Gastrocnemius medialis (tissue), 4 donors: ENCODE data around the gene WASF2. TPM values are rescaled to one million over a fixed set of nuclear protein-coding genes. Genes with fewer than 3 reads are reported as not detected.

Experiments used
- ATAC-seq, 2 donors: fragments of 150-250 bp; one replicate each; pipeline ENCODE4 v1.9.1; 2016
- DNase-seq, 2 donors: peaks; one replicate each; pipeline ENCODE4 v3.0.0-alpha.2; 2019
- H3K27ac ChIP-seq, 4 donors: fragments of 200-600 bp; sonication (generic); 1 replicate in 1 of 4; 2 replicates in 3 of 4; pipeline ENCODE4 v1.5.1; 2016 to 2018; ENCODE audit warnings: mild to moderate bottlenecking in 2 of 4, moderate library complexity in 1 of 4
- H3K27me3 ChIP-seq, 3 donors: fragments of 200-600 bp; sonication (generic) in 2 of 3; 1 replicate in 1 of 3; 2 replicates in 2 of 3; pipeline versions ENCODE4 v1.5.1 to v1.6.0; 2016 to 2019; ENCODE audit warnings: mild to moderate bottlenecking in 1 of 3, moderate library complexity in 1 of 3
- H3K36me3 ChIP-seq, 2 donors: fragments of 200-600 bp; sonication (generic) in 1 of 2; one replicate each; pipeline ENCODE4 v1.5.1; 2017 to 2018
- H3K4me1 ChIP-seq, 2 donors: fragments of 200-600 bp; sonication (generic) in 1 of 2; one replicate each; pipeline ENCODE4 v1.5.1; 2016 to 2017; ENCODE audit warnings: mild to moderate bottlenecking in 2 of 2
- H3K4me3 ChIP-seq, 4 donors: fragments of 200-600 bp; sonication (generic) in 3 of 4; 1 replicate in 1 of 4; 2 replicates in 3 of 4; pipeline ENCODE4 v1.5.1; 2016 to 2019; ENCODE audit warnings: mild to moderate bottlenecking in 2 of 4
- H3K9me3 ChIP-seq, 3 donors: fragments of 200-600 bp; sonication (generic) in 2 of 3; 1 replicate in 1 of 3; 2 replicates in 2 of 3; pipeline ENCODE4 v1.5.1; 2016 to 2019
- POLR2A ChIP-seq, 2 donors: fragments of 450-650 bp; IDR thresholded peaks; one replicate each; pipeline ENCODE4 v1.6.1; 2017; ENCODE audit warnings: antibody characterized with exemption in 2 of 2, mild to moderate bottlenecking in 2 of 2, moderate library complexity in 2 of 2
- in situ Hi-C, 4 donors: fragments of 200-750 bp; cut with MboI; loops; one replicate each; pipeline versions ENCODE4 v1.15.0 to v1.8.0; 2017; ENCODE audit warnings: low sequenced_read_pairs in 4 of 4
- intact Hi-C: fragments of 100-400 bp; cut with DNase I; formaldehyde crosslinking; loops from one replicate; pipeline ENCODE4 v1.15.1; 2023; ENCODE audit warnings: low total_unique reads
- total RNA-seq, 4 donors: library from RNA; depleted of rRNA; stranded (reverse); fragments of >200 nt; gene quantifications; one replicate each; pipeline versions ENCODE4 v1.1.0 to v1.2.3, GENCODE V29; 2016
- TF ChIP-seq, protein P1 (sequence below), 5 experiments: fragments of 450-650 bp in 3 of 5; fragments of 200-600 bp in 2 of 5; sonication (generic) in 2 of 5; IDR thresholded peaks in 4 of 5; conservative IDR thresholded peaks in 1 of 5; 1 replicate in 4 of 5; 2 replicates in 1 of 5; pipeline ENCODE4 v1.5.1; 2016 to 2019; ENCODE audit warnings: antibody characterized with exemption in 5 of 5, mild to moderate bottlenecking in 3 of 5, moderate library complexity in 3 of 5

The WASF2 gene
- total RNA-seq, 4 donors from 2014 or later, result 10.6 to 16.7 (median 13.3) TPM

DNA sequence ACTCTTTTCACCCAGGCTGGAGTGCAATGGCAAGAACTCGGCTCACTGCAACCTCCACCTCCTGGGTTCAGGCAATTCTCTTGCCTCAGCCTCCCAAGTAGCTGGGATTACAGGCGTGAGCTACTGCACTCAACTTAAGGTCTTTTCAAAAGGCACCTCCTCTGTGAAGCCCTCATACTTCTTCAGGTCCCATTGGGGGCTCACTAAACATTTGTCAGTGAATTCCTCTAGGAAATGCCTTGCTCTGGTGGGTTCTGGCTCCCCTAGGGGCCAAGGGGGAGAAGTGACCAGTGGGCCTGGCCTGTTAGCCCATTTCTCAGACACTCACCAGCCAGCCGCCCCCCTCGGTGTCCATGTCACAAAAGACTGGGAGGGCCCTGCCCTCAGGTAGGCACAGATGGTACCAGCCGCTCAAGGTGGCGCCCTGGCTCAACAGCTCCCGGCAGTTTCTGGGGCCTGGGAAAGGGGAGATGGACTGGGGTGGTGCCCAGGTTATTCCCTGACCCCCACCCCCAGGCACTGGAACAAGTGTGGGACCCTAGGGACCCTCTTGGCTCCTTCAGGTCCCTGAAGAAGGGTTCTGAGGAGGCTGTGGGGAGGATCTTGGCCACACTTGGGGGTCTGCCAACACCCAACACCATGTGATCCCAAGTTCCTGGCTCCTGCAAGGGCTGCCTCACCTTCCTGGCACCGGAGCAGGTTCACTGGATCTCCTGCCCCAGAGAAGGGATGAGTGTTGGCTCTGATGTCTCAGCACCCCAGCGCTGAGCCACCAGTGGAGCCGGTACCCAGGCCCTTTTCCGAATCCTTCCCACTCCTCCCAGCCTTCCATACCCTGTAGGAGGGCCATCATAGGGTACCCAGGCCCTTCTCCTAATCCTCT lies 116.9 kb downstream of the WASF2 start:
- Histone ChIP-seq H3K27me3 (no peaks in the 10 kb centered on the region), H3K4me1 (peaks cover under 1 to 5% of the 10 kb centered on the region in 2 donors), H3K4me3 (no peak overlapping the region), H3K9me3 (no peaks in the 10 kb centered on the region), H3K36me3 (no peaks in the 10 kb centered on the region), H3K27ac (peak overlapping the region in 2 of 4 donors; percentile 40)
- TF ChIP-seq POLR2A (IDR thresholded peaks at IDR 0.05), result no peak
- TF ChIP-seq, protein P1, sequence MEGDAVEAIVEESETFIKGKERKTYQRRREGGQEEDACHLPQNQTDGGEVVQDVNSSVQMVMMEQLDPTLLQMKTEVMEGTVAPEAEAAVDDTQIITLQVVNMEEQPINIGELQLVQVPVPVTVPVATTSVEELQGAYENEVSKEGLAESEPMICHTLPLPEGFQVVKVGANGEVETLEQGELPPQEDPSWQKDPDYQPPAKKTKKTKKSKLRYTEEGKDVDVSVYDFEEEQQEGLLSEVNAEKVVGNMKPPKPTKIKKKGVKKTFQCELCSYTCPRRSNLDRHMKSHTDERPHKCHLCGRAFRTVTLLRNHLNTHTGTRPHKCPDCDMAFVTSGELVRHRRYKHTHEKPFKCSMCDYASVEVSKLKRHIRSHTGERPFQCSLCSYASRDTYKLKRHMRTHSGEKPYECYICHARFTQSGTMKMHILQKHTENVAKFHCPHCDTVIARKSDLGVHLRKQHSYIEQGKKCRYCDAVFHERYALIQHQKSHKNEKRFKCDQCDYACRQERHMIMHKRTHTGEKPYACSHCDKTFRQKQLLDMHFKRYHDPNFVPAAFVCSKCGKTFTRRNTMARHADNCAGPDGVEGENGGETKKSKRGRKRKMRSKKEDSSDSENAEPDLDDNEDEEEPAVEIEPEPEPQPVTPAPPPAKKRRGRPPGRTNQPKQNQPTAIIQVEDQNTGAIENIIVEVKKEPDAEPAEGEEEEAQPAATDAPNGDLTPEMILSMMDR (IDR thresholded peaks at IDR 0.05 in 4 of 5, conservative IDR thresholded peaks at IDR 0.05 in 1 of 5), result no peak
- DNase-seq (no peak), ATAC-seq (no peak)
- in situ Hi-C loops, result no loop called here
- intact Hi-C loops, result no loop called here

DNA sequence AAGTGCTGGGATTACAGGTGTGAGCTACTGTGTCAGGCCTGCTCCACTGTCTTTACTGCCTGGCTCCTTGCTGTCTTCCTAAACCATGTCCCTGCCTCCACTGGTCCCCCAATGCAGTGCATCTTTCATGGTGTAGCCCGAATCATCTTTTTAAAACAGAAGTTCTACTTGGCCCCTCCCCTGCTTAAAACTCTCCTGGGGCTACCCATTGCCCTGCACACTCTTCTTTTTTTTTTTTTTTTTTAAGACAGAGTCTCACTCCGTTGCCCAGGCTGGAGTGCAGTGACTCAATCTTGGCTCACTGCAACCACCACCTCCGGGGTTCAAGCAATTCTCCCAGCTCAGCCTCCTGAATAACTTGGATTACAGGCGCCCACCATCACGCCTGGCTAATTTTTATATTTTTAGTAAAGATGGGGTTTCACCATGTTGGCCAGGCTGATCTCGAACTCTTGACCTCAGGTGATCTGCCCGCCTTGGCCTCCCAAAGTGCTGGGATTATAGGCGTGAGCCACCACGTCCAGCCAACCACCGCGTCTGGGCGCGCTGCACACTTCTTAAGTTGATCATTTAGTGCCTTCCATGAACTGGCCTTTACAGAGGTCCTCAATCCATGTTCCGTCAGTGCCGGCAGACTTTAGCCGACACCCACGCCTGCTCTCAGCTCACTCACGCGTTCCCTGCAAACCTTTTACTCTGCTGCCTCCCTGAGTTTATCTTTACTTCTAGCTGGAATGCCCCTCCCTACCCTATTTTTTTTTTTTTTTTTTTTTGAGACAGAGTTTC lies 117.8 kb downstream of the WASF2 start:
- H3K27me3 ChIP-seq, result no peaks in the 10 kb centered on the region
- no peak overlapping the region for H3K4me3 ChIP-seq
- no peaks in the 10 kb centered on the region for H3K36me3 ChIP-seq
- no peaks in the 10 kb centered on the region for H3K9me3 ChIP-seq
- H3K27ac ChIP-seq, result no peak overlapping the region
- H3K4me1 ChIP-seq, result peaks cover 9 to 14% of the 10 kb centered on the region in 2 donors
- TF ChIP-seq, protein P1 (IDR thresholded peaks at IDR 0.05 in 4 of 5, conservative IDR thresholded peaks at IDR 0.05 in 1 of 5), result no peak
- TF ChIP-seq POLR2A (IDR thresholded peaks at IDR 0.05), result no peak
- no peak for DNase-seq
- no peak for ATAC-seq
- intact Hi-C loops, result no loop called here
- in situ Hi-C loops, result no loop called here

DNA sequence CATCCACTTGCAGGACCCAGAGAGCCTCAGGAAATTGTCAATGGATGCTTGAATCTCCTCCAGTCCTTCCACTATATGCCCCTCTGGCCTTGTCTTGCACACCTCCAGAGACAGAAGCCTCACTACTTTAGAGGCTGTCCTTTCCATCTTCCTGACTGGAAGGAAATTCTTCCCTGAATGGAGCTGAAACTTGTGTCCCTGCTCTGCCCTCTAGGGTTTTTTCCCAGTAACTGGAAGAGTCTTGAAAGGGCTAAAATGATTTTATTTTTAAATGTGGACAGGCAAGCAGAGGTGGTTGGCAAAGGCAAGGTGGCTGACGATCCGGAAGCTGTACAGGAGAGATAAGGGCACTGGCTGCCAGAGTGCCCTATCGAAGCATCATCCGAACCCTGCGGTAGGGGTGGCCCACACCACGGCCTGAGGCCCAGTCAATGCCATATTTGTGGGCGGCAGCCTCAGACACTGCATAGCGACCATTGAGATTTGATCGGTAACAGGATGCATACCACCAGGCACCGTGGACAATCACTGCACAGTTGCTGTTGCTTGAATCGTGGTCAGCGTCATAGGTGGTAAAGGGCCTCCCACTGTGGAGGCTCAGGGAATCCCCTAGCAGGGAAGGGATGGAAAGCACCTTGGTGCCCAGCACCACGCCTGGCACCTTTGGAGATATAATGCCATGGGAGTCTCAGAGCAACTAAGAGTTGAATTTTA lies 120.9 kb downstream of the WASF2 start:
- intact Hi-C loops, result no loop called here
- peak overlapping the region in 1 of 4 donors; percentile 8 for H3K27ac ChIP-seq
- ATAC-seq (no peak), DNase-seq (no peak)
- no peaks in the 10 kb centered on the region for H3K36me3 ChIP-seq
- peaks cover 22 to 23% of the 10 kb centered on the region in 2 donors for H3K4me1 ChIP-seq
- TF ChIP-seq, protein P1 (IDR thresholded peaks at IDR 0.05 in 4 of 5, conservative IDR thresholded peaks at IDR 0.05 in 1 of 5), result no peak
- TF ChIP-seq POLR2A (IDR thresholded peaks at IDR 0.05), result no peak
- H3K9me3 ChIP-seq, result no peaks in the 10 kb centered on the region
- in situ Hi-C loops, result no loop called here
- no peaks in the 10 kb centered on the region for H3K27me3 ChIP-seq
- H3K4me3 ChIP-seq, result no peak overlapping the region

DNA sequence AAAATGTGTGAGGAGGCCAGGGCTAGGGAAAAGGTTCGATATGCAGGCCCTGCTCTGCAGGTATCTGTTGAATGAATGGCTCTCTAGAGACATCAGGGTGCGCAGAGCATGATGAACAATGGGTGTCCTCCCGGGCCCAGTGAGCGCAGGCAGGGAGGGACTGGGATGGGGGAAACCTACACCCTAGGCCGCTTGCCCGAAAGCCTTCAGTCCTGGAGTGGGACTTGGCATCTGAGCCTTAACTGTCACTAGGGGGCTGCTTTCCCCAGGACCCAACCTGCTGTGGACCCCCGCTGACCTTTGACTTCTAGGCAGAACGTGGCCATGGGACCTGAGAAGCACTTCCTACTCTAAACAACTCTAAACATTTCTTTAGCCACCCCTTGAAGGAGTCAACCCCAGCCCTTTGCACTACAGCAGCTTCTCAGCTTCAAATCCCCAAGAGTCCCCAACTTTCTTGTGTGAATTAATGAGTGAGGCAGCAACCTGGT lies 122.8 kb downstream of the WASF2 start:
- Histone ChIP-seq H3K9me3 (no peaks in the 10 kb centered on the region), H3K4me3 (peak overlapping the region; percentile 57 to 95 (median 80)), H3K4me1 (peaks cover 22 to 23% of the 10 kb centered on the region in 2 donors), H3K27ac (peak overlapping the region; percentile 91 to 99 (median 96)), H3K27me3 (no peaks in the 10 kb centered on the region), H3K36me3 (peaks cover 0 to 12% of the 10 kb centered on the region in 2 donors)
- DNase-seq, result no peak
- in situ Hi-C loops (no loop called here), intact Hi-C loops (loop anchor here (2.0 kb wide), 2 partner anchors 22 to 66 kb away; no protein-coding TSS in a partner anchor)
- TF ChIP-seq, protein P1 (IDR thresholded peaks at IDR 0.05 in 4 of 5, conservative IDR thresholded peaks at IDR 0.05 in 1 of 5), result no peak
- TF ChIP-seq POLR2A (IDR thresholded peaks at IDR 0.05), result no peak
- ATAC-seq, result no peak
